MM.1S (cell line): ENCODE data around the gene PHACTR4.

ENCODE experiments used
- CTCF ChIP-seq: fragments of 300-600 bp; sonication (generic); IDR thresholded peaks from 2 replicates; pipeline ENCODE4 v1.5.1; 2016; ENCODE audit warnings: antibody characterized with exemption, low read length, mixed read lengths
- EZH2 ChIP-seq: fragments of 300-600 bp; sonication (generic); optimal IDR thresholded peaks from 2 replicates; pipeline ENCODE3; 2017; ENCODE audit warnings: low read depth, mild to moderate bottlenecking, antibody characterized with exemption, low read length, mixed read lengths
- EZH2phosphoT487 ChIP-seq: fragments of 300-600 bp; sonication (generic); IDR thresholded peaks from 2 replicates; pipeline ENCODE4 v1.6.1; 2018; ENCODE audit warnings: antibody characterized with exemption, low read length

- TF ChIP-seq CTCF (no peak), EZH2 (no peak), EZH2phosphoT487 (no peak)
Measured at GRCh38 chr1:28457678-28458077, 88.1 kb downstream of the PHACTR4 start.
